K562 (cell line): ENCODE results near the gene DIAPH1.

Source experiments
- CC2D1A ChIP-seq: fragments of 450-650 bp; IDR thresholded peaks from 2 replicates; pipeline ENCODE4 v1.6.1; 2017; ENCODE audit warnings: mild to moderate bottlenecking
- CTCF ChIP-seq, 3 experiments: IDR thresholded peaks in 2 of 3; conservative IDR thresholded peaks in 1 of 3; 2 replicates each; pipeline ENCODE4 v1.5.1; 2011 to 2012; ENCODE audit warnings: low read length in 3 of 3, mild to moderate bottlenecking in 3 of 3, control low read depth in 2 of 3, improper control_type of control experiment in 1 of 3, inconsistent platforms in 1 of 3, low read depth in 1 of 3, mixed read lengths in 1 of 3, moderate library complexity in 1 of 3; ENCODE audit not compliant: insufficient read depth in 2 of 3
- E2F6 ChIP-seq, 2 experiments: IDR thresholded peaks; 2 replicates each; pipeline ENCODE4 v1.6.1; 2011; ENCODE audit warnings: borderline replicate concordance in 1 of 2, control low read depth in 1 of 2, low read depth in 1 of 2, low read length in 1 of 2, mild to moderate bottlenecking in 1 of 2, mixed read lengths in 1 of 2, moderate library complexity in 1 of 2; ENCODE audit not compliant: insufficient read depth in 1 of 2, insufficient read length in 1 of 2, poor library complexity in 1 of 2, severe bottlenecking in 1 of 2; ENCODE audit errors: extremely low read depth in 1 of 2
- FOXJ3 ChIP-seq: sonication (generic); formaldehyde crosslinking; IDR thresholded peaks from 2 replicates; pipeline ENCODE4 v1.4.0; 2020; ENCODE audit warnings: mild to moderate bottlenecking, missing genetic modification reagents
- HMGXB4 ChIP-seq: sonication (generic); formaldehyde crosslinking; IDR thresholded peaks from 2 replicates; pipeline ENCODE4 v1.8.1; 2023; ENCODE audit warnings: mild to moderate bottlenecking, missing genetic modification reagents
- MAX ChIP-seq: sonication (generic); formaldehyde crosslinking; IDR thresholded peaks from 2 replicates; pipeline ENCODE4 v1.9.0; 2022; ENCODE audit warnings: mild to moderate bottlenecking, missing genetic modification reagents
- MECOM ChIP-seq: fragments of 250-450 bp; sonication (Bioruptor Pico); IDR thresholded peaks from 2 replicates; pipeline ENCODE4 v1.8.0; 2022; ENCODE audit warnings: inconsistent platforms
- NBN ChIP-seq: fragments of 450-650 bp; IDR thresholded peaks from 2 replicates; pipeline ENCODE4 v1.6.1; 2016; ENCODE audit warnings: low read depth, mild to moderate bottlenecking
- NFATC3 ChIP-seq: fragments of 450-650 bp; IDR thresholded peaks from 2 replicates; pipeline ENCODE4 v1.6.1; 2017; ENCODE audit warnings: mild to moderate bottlenecking
- PCBP2 ChIP-seq: fragments of 200-400 bp; formaldehyde crosslinking; IDR thresholded peaks from 2 replicates; pipeline ENCODE4 v1.6.1; 2018; ENCODE audit warnings: low read length, low read depth, mild to moderate bottlenecking, moderate library complexity; ENCODE audit not compliant: poor library complexity, severe bottlenecking
- PRPF4 ChIP-seq: fragments of 200-400 bp; formaldehyde crosslinking; IDR thresholded peaks from one replicate; pipeline ENCODE4 v1.6.1; 2017; ENCODE audit warnings: low read length, low read depth, mild to moderate bottlenecking; ENCODE audit not compliant: insufficient read depth, poor library complexity, severe bottlenecking
- ZHX1 ChIP-seq: fragments of 150-350 bp; conservative IDR thresholded peaks from 2 replicates; pipeline ENCODE4 v1.6.1; 2014; ENCODE audit warnings: low read length
- ZNF143 ChIP-seq: sonication (generic); formaldehyde crosslinking; IDR thresholded peaks from 2 replicates; pipeline ENCODE4 v1.9.0; 2022; ENCODE audit warnings: mild to moderate bottlenecking, missing genetic modification reagents
- ZNF589 ChIP-seq: fragments of 200-800 bp; sonication (Bioruptor generic); IDR thresholded peaks from 2 replicates; pipeline ENCODE4 v1.6.1; 2016; ENCODE audit warnings: low read depth, missing genetic modification characterization, missing compliant biosample characterization

GRCh38 chr5:141560725-141561483 lies 57.9 kb downstream of the DIAPH1 start:
- TF ChIP-seq CTCF (IDR thresholded peaks at IDR 0.05 in 2 of 3, conservative IDR thresholded peaks at IDR 0.05 in 1 of 3; ENCODE audit: insufficient read depth in 2 of 3, low read depth in 1 of 3, low read length in 3 of 3) (peak; percentile 37 to 69 (median 65); a peak in 4 of 6 replicates), NBN (no peak), PCBP2 (no peak), FOXJ3 (CRISPR knock-in tag) (no peak), E2F6 (IDR thresholded peaks at IDR 0.05; ENCODE audit: borderline replicate concordance in 1 of 2, extremely low read depth in 1 of 2, insufficient read depth in 1 of 2, insufficient read length in 1 of 2, low read depth in 1 of 2, low read length in 1 of 2, poor library complexity in 1 of 2, severe bottlenecking in 1 of 2) (no peak), NFATC3 (no peak), ZHX1 (no peak), PRPF4 (no peak), ZNF143 (CRISPR knock-in tag) (no peak), MECOM (CRISPR knock-in tag) (no peak), ZNF589 (CRISPR knock-in tag) (no peak), HMGXB4 (CRISPR knock-in tag) (no peak), CC2D1A (peak; percentile 65), MAX (CRISPR knock-in tag) (no peak)
